Activated T-cell treated with anti-CD3 and anti-CD28 coated beads, Interleukin-2, amount 50 U/mL, for 72 hours (primary cell): ENCODE data around the gene PVALEF. TPM values are rescaled to one million over a fixed set of nuclear protein-coding genes. Genes with fewer than 3 reads are reported as not detected.

ENCODE experiments used
- ATAC-seq, 2 donors: fragments of 150-1000 bp; cut with Tn5 transposase; replicated peaks in 1 of 2; 2 replicates each; pipeline ENCODE4 v1.10.0; 2021; ENCODE audit warnings: moderate library complexity in 2 of 2, mild to moderate bottlenecking in 1 of 2
- DNase-seq, 2 donors: peaks; one replicate each; pipeline ENCODE4 v3.0.0; 2021 to 2022; ENCODE audit warnings: mixed read lengths in 1 of 2
- H3K27ac Mint-ChIP-seq: one replicate; pipeline ENCODE4 v1.8.0; 2022; ENCODE audit warnings: mild to moderate bottlenecking, moderate library complexity, mixed read lengths
- H3K27me3 Mint-ChIP-seq: one replicate; pipeline ENCODE4 v1.8.0; 2022; ENCODE audit warnings: low read depth, mixed read lengths
- H3K36me3 Mint-ChIP-seq, 2 donors: one replicate each; pipeline ENCODE4 v1.8.0; 2022; ENCODE audit warnings: mixed read lengths in 2 of 2, mild to moderate bottlenecking in 1 of 2; ENCODE audit not compliant: insufficient read depth in 2 of 2
- H3K4me1 Mint-ChIP-seq: one replicate; pipeline ENCODE4 v1.8.0; 2022; ENCODE audit warnings: low read depth, mixed read lengths
- H3K4me3 Mint-ChIP-seq, 2 donors: one replicate each; pipeline ENCODE4 v1.8.0; 2022; ENCODE audit warnings: mild to moderate bottlenecking in 2 of 2, mixed read lengths in 2 of 2, moderate library complexity in 2 of 2
- H3K9me3 Mint-ChIP-seq, 2 donors: one replicate each; pipeline ENCODE4 v1.8.0; 2022; ENCODE audit warnings: mixed read lengths in 2 of 2
- total RNA-seq, 2 donors: library from RNA; stranded (reverse); gene quantifications; one replicate each; pipeline ENCODE4 v1.2.3, GENCODE V29; 2022

The PVALEF gene
- total RNA-seq, 2 donors from 2014 or later: not detected

DNA sequence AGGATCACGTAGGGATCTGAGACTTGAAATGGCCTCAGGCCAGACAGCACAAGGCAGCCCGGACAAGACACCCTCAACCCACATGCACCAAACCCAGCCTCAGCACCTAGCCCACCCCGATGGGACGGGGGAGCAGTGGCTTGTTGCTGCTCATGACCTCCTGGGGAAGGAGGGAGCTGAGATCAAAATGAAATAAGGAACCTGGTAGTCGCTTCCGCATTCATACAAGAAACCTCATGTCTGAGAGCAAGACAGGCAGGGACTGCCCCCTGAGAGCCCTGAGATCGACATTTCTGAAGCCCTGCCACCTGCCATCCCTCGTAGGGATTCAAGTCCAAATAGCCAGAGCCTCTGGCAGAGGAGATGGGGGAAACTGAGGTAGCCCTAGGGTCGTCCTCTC is 63.1 kb downstream of the PVALEF start:
- Mint-ChIP-seq H3K36me3 (peaks cover 3 to 6% of the 10 kb centered on the region in 2 donors), H3K27ac (no peak overlapping the region), H3K4me3 (no peak overlapping the region), H3K9me3 (no peaks in the 10 kb centered on the region), H3K27me3 (no peaks in the 10 kb centered on the region), H3K4me1 (peaks cover 11% of the 10 kb centered on the region)
- DNase-seq (no peak), ATAC-seq (no peak)

DNA sequence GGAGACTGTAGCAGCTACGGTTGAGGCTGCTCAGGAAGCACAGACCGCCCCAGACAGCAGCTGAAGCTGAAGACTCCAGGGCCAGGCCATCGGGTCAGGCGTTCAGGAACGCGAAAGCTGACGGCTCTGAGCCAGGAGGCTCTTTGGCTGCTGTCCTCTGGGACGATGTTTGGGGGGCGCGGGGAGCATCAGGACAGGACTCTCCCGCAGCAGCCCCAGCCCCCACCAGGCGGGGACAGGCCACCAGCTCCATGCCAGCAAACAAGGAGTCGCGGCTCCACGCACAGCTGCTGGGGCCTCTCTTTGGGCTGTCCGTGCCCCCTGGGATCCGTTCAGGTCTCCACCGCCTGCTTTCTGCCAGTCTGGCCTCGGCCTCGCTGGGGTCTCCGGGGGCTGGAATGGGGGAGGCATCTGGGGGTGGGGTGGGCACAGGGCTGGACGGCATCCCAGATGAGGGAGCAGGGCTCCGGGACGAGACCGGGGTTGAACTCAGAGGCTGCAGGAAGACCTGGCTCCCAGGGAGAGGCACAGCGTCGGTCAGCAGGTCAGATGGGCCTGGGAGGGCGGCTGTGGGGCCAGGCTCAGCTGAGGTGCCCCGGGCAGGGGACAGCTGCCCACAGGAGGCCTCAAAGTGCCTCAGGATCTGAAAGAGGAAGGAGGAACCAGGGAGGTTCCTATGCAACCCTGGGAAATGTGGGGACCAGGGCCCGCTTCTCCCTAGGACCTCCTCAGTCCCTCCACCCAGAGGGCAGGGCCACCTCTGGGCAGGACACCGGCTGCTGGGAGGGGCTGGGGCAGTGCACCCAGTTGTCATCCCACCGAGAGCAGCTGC is 63.7 kb downstream of the PVALEF start:
- H3K4me3 Mint-ChIP-seq: no peak overlapping the region
- peaks cover 3 to 6% of the 10 kb centered on the region in 2 donors for H3K36me3 Mint-ChIP-seq
- DNase-seq (no peak), ATAC-seq (no peak)
- H3K4me1 Mint-ChIP-seq: peaks cover 5% of the 10 kb centered on the region
- no peaks in the 10 kb centered on the region for H3K27me3 Mint-ChIP-seq
- no peaks in the 10 kb centered on the region for H3K9me3 Mint-ChIP-seq
- no peak overlapping the region for H3K27ac Mint-ChIP-seq

DNA sequence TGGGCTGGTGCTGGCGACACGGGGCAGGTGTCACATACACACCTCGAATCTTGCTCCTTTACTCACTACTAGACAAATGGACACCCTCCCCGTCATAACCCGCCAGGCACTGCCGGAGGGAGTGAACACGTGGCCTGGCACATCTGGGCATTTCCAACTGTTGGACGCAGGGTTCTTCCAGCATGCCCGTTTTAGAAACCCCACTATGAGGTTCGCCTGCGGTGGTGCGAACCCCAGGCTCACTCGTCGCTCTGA is 64.3 kb downstream of the PVALEF start:
- Mint-ChIP-seq H3K36me3 (peaks cover 3 to 6% of the 10 kb centered on the region in 2 donors), H3K4me1 (peaks cover 5% of the 10 kb centered on the region), H3K9me3 (no peaks in the 10 kb centered on the region), H3K27me3 (no peaks in the 10 kb centered on the region), H3K27ac (no peak overlapping the region), H3K4me3 (no peak overlapping the region)
- no peak for ATAC-seq
- DNase-seq: no peak

DNA sequence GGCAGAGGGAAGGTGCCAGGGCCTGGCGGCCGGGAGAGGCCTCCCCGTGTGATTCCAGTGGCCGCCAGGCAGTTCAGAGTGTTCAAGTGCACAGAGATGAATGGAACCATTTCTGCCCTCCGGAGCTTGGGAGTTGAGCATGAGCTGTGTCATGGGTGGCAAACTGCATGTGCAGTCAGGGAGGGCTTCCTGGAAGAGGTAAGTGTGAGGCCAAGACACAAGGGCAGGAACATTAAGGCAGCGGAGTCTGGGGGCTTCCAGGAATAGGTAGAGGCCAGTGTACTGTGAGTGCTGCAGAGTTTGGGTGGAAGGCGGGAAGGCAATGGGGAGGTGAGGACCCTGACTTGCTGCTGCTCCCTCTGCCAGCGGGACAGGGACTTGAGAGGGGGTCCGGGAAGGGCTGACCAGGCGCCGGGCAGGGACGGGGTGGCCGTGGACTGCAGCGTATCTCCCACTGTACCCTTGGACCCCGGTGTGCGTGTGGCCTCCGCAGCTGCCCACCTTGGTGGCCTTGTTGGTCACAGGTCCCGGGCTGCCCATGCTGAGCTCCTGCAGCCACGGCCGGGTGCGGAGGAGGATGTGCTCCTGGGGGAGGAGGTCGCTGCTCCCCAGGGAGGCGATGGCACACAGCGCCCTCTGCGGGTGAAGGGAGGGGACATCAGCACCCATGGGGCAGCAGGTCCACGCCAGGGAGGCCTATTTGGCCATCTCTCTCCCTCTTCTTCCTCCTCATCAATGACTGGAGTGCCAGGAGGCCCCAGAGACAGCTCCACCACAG is 64.9 kb downstream of the PVALEF start:
- Mint-ChIP-seq H3K9me3 (no peaks in the 10 kb centered on the region), H3K4me3 (no peak overlapping the region), H3K36me3 (peaks cover 3 to 6% of the 10 kb centered on the region in 2 donors), H3K27ac (no peak overlapping the region), H3K4me1 (peaks cover 5% of the 10 kb centered on the region), H3K27me3 (no peaks in the 10 kb centered on the region)
- DNase-seq (no peak), ATAC-seq (no peak)

DNA sequence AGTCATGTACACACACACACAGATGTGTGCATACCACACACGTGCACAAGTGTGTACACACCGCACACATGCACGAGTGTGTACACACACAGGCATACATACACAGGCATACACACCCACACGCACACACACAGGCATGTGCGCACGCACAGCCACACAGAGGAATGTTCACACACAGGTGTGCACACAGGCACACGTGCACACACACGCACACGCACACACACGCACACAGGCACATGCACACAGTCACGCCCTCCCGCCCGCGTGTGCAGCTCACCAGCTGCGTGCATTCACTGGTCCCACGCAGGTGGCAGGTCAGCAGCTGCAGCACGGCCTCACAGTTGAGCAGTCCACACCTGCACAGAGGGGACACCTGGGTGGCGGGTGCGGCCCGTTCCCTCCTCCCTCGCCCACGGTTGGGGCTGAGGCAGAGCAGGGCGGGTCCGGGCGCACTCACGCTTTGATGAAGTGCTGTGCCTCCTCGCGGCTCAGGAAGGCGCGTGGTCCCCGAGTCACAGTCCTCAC is 65.9 kb downstream of the PVALEF start:
- DNase-seq (no peak), ATAC-seq (no peak)
- Mint-ChIP-seq H3K27ac (no peak overlapping the region), H3K36me3 (peaks cover 3 to 6% of the 10 kb centered on the region in 2 donors), H3K4me3 (no peak overlapping the region), H3K4me1 (peaks cover 5% of the 10 kb centered on the region), H3K9me3 (no peaks in the 10 kb centered on the region), H3K27me3 (no peaks in the 10 kb centered on the region)

DNA sequence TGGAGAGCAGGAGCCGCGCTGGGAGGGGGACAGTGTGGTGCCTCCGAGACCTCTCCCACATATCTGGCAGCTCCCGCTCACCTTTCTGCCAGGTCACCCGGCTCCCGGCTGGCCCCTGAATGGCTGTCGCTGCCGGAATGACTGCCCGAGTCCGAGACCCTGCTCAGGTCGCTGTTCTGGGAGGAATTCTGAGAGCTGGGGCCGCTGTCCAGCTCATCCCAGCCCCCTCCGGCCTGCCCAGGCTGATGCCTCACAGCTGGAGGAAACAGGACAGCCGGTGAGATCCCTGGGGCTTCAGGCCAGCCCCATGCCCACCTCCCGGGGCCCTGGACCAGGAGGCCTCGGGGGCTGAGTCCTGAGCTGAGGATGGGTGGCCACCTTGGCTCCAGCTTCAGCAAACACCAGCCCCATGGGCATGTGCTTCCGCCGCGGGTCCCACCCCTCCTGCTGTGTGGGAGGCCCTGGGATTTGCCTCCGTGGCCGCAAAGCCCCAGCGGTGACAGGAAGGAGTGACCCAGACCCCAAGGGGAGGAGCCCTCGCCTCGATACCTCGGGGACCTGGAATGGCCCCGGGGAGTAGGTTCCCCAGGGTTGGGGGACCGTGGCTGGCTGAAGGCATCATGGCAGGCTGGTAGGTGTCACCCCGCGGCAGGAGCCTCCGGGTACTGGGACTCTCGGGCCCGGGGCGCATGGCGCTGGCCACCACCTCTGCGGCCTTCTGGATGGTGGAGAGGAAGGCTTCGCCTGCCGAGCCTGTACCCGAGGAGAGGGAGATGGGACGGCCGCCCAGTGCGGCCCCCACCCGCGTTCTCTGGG is 66.7 kb downstream of the PVALEF start:
- H3K27me3 Mint-ChIP-seq: no peaks in the 10 kb centered on the region
- no peaks in the 10 kb centered on the region for H3K9me3 Mint-ChIP-seq
- H3K27ac Mint-ChIP-seq: no peak overlapping the region
- no peak for ATAC-seq
- no peak for DNase-seq
- peaks cover 6% of the 10 kb centered on the region for H3K4me1 Mint-ChIP-seq
- peaks cover 3 to 6% of the 10 kb centered on the region in 2 donors for H3K36me3 Mint-ChIP-seq
- no peak overlapping the region for H3K4me3 Mint-ChIP-seq

Other genes with a start within 250 kb of the PVALEF start
- gene CHMP6, start 173.7 kb upstream of the PVALEF start, total RNA-seq: 10 to 100 TPM; 11.2 to 12.2 TPM
- gene BAIAP2, start 130.4 kb upstream of the PVALEF start, total RNA-seq: 1 to 10 TPM; 8.7 TPM
- under 1 TPM; 0.48 to 0.81 TPM for gene AATK, start 714 bp downstream of the PVALEF start, total RNA-seq
- 10 to 100 TPM in 1 of 2 donors, 1 to 10 TPM in 1; 8.1 to 11.4 TPM for gene CEP131, start 57.5 kb downstream of the PVALEF start, total RNA-seq
- 10 to 100 TPM; 39.1 to 55.0 TPM for gene TEPSIN, start 73.5 kb downstream of the PVALEF start, total RNA-seq
- gene NDUFAF8, start 73.8 kb downstream of the PVALEF start, total RNA-seq: 10 to 100 TPM; 37.4 to 48.8 TPM
- gene SLC38A10, start 129.8 kb downstream of the PVALEF start, total RNA-seq: 10 to 100 TPM; 49.8 to 63.6 TPM
- gene BAHCC1, start 229.9 kb downstream of the PVALEF start, total RNA-seq: under 1 TPM; 0.02 to 0.14 TPM